PFSK-1 (cell line): ENCODE measurements around the gene GINS2.

Source experiments
- FOXP2 ChIP-seq: optimal IDR thresholded peaks from 2 replicates; pipeline ENCODE3; 2011; ENCODE audit warnings: borderline replicate concordance, control low read depth, inconsistent platforms; ENCODE audit not compliant: insufficient read depth; ENCODE audit errors: extremely low read length, extremely low read depth
- POLR2AphosphoS5 ChIP-seq: IDR thresholded peaks from 2 replicates; pipeline ENCODE4 v1.6.1; 2012; ENCODE audit warnings: low read depth, mild to moderate bottlenecking, control low read depth, low read length, moderate library complexity
- SIN3A ChIP-seq: IDR thresholded peaks from 2 replicates; pipeline ENCODE4 v1.6.1; 2012; ENCODE audit warnings: mild to moderate bottlenecking, low read length, moderate library complexity, borderline replicate concordance; ENCODE audit not compliant: insufficient read depth
- TAF1 ChIP-seq: IDR thresholded peaks from 2 replicates; pipeline ENCODE4 v1.6.1; 2012; ENCODE audit warnings: low read length, control low read depth, borderline replicate concordance; ENCODE audit not compliant: insufficient read depth
- TF ChIP-seq, protein P1 (sequence below), 2 experiments: IDR thresholded peaks; 2 replicates each; pipeline versions ENCODE4 v1.6.1 to v1.8.0; 2011 to 2012; ENCODE audit warnings: low read depth in 2 of 2, low read length in 2 of 2, control low read depth in 1 of 2, inconsistent platforms in 1 of 2, mild to moderate bottlenecking in 1 of 2, moderate library complexity in 1 of 2; ENCODE audit not compliant: insufficient read depth in 1 of 2

The GINS2 gene

DNA sequence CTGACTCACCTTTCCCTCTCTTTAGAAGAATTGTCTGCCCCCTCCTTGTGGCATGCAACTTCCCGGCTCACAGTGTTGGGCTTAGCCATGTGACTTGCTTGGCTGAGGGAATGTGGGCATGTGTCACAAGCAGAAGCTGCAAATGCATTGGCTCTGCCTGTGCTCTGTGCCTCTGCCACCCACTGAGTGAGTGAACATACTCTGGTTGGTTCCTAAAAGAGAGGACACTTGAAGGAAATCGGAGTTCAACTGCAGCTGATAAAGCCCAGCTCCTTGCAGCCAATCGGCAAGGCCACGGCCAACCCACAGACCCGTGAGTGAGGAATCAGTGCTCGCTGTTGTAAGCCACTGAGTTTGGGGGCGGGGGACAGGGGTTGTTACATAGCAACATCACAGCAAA lies 10.9 kb upstream of the GINS2 start:
- no peak for TF ChIP-seq FOXP2
- no peak for TF ChIP-seq POLR2AphosphoS5
- no peak for TF ChIP-seq SIN3A

- TF ChIP-seq TAF1, result no peak
- TF ChIP-seq, protein P1, sequence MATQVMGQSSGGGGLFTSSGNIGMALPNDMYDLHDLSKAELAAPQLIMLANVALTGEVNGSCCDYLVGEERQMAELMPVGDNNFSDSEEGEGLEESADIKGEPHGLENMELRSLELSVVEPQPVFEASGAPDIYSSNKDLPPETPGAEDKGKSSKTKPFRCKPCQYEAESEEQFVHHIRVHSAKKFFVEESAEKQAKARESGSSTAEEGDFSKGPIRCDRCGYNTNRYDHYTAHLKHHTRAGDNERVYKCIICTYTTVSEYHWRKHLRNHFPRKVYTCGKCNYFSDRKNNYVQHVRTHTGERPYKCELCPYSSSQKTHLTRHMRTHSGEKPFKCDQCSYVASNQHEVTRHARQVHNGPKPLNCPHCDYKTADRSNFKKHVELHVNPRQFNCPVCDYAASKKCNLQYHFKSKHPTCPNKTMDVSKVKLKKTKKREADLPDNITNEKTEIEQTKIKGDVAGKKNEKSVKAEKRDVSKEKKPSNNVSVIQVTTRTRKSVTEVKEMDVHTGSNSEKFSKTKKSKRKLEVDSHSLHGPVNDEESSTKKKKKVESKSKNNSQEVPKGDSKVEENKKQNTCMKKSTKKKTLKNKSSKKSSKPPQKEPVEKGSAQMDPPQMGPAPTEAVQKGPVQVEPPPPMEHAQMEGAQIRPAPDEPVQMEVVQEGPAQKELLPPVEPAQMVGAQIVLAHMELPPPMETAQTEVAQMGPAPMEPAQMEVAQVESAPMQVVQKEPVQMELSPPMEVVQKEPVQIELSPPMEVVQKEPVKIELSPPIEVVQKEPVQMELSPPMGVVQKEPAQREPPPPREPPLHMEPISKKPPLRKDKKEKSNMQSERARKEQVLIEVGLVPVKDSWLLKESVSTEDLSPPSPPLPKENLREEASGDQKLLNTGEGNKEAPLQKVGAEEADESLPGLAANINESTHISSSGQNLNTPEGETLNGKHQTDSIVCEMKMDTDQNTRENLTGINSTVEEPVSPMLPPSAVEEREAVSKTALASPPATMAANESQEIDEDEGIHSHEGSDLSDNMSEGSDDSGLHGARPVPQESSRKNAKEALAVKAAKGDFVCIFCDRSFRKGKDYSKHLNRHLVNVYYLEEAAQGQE (IDR thresholded peaks at IDR 0.05; ENCODE audit: insufficient read depth in 1 of 2, low read depth in 2 of 2, low read length in 2 of 2), result no peak
- no peak for TF ChIP-seq FOXP2
- no peak for TF ChIP-seq SIN3A
- no peak for TF ChIP-seq POLR2AphosphoS5
These were observed 10.3 kb upstream of the GINS2 start for GRCh38 chr16:85698935-85699558.

DNA sequence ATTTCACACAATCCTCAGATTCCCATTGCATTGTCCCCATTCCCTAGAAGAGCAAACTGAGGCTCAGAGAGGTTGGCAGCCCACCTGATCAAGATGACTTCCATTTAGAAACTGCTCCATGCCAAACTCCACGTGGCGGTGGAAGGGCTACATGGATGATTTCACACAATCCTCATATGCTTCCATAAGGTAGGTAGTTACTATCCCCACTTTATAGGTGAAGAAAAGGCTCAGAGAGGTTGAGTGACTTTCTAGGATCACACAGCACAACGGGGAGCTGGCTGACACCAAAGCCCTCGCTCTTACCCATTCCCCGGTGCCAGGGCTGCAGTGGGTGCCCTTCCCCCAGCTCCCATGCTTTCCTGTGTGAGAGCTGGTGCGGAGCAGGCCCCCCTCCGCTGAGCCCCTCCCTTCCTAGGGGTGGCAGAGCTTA lies 9.7 kb upstream of the GINS2 start:
- no peak for TF ChIP-seq POLR2AphosphoS5
- TF ChIP-seq, protein P1 (IDR thresholded peaks at IDR 0.05; ENCODE audit: insufficient read depth in 1 of 2, low read depth in 2 of 2, low read length in 2 of 2), result no peak
- no peak for TF ChIP-seq FOXP2
- no peak for TF ChIP-seq TAF1
- no peak for TF ChIP-seq SIN3A

DNA sequence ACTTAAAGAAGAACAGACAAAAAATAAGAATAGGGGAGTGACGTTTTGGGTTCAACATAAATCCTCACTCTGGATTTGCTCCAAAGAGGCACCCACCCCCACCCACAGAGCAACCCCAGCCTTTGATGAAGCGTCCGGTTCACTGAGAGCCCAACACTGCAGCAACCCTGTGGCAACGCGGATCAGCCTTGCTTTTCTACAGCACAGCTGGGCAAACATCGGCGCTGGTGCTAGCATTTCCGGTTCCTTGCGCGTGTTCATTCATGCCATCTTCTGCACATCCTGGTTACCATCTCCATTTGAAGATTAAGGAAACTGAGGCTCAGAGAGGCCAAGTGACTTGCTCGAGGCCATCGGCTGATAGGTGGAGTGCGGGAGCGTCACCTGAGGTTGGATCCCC lies 8.7 kb upstream of the GINS2 start:
- TF ChIP-seq SIN3A, result no peak
- no peak for TF ChIP-seq FOXP2
- no peak for TF ChIP-seq POLR2AphosphoS5
- TF ChIP-seq TAF1, result no peak
- TF ChIP-seq, protein P1 (IDR thresholded peaks at IDR 0.05; ENCODE audit: insufficient read depth in 1 of 2, low read depth in 2 of 2, low read length in 2 of 2), result no peak

DNA sequence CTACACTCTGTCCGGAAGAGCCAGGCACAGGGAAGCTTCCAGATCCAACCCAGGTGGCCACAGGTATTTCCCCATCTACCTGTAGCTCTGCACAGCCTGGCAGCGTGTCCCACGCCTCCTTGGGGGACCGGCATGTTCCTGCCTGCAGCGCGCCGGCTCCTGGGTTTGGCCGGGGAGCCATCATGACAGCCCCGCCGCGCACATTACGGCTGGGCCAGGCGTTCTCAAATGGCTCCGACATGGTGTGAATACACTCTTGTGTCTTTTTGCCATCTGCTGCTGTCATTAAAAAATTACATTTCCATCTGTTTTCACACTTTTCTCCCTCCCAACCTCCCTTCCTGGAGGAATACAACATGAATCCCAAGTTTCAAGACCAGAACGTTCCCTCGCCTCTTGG lies 8.0 kb upstream of the GINS2 start:
- no peak for TF ChIP-seq FOXP2
- TF ChIP-seq POLR2AphosphoS5, result no peak
- TF ChIP-seq, protein P1 (IDR thresholded peaks at IDR 0.05; ENCODE audit: insufficient read depth in 1 of 2, low read depth in 2 of 2, low read length in 2 of 2), result no peak
- no peak for TF ChIP-seq TAF1
- TF ChIP-seq SIN3A, result no peak
